ENCODE measurements around the gene PLEKHJ1. TPM values are rescaled to one million over a fixed set of nuclear protein-coding genes. Genes with fewer than 3 reads are reported as not detected.

Gene PLEKHJ1
- total and polyA plus RNA-seq, 9 of the 15 experiments (the other 6 are each of a cell fraction or from before 2014, with no cell fraction given): 1.5 to 188 (median 63.9) TPM

DNA sequence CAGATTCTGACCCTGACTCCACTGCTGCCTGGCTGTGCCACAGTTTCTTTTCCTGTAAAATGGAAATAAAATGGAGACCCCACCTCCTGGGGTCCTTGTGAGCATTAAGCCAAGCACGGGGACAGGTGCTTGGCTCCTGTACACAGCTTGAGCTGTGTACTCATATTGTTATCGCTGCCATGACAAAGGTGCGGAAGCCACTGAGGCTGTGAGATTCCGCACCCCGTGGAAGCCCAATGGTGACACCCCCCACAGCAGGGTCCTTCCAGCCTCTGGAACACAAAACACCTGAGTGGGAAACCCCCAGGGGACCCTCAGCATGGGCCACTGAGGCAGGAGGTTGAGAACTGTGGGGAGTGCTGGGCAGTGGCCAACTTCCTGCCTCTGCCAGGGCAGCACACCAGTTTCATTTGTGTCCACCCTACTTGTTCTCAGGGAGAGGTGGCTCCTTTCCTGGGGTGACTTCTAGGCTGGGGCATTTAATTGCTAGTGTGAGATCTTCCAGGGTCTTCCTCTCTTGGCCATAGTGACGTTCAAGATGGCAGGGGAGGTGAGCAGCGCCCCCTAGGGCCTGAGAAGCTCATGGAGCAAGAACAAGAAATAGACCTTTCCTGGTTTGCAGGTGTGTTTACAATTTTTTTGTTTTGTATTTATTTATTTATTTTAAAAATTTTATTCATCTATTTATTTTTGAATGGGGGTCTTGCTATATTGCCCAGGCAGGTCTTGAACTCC lies 25.5 kb upstream of the PLEKHJ1 start (continued):
- TF ChIP-seq, protein P1, sequence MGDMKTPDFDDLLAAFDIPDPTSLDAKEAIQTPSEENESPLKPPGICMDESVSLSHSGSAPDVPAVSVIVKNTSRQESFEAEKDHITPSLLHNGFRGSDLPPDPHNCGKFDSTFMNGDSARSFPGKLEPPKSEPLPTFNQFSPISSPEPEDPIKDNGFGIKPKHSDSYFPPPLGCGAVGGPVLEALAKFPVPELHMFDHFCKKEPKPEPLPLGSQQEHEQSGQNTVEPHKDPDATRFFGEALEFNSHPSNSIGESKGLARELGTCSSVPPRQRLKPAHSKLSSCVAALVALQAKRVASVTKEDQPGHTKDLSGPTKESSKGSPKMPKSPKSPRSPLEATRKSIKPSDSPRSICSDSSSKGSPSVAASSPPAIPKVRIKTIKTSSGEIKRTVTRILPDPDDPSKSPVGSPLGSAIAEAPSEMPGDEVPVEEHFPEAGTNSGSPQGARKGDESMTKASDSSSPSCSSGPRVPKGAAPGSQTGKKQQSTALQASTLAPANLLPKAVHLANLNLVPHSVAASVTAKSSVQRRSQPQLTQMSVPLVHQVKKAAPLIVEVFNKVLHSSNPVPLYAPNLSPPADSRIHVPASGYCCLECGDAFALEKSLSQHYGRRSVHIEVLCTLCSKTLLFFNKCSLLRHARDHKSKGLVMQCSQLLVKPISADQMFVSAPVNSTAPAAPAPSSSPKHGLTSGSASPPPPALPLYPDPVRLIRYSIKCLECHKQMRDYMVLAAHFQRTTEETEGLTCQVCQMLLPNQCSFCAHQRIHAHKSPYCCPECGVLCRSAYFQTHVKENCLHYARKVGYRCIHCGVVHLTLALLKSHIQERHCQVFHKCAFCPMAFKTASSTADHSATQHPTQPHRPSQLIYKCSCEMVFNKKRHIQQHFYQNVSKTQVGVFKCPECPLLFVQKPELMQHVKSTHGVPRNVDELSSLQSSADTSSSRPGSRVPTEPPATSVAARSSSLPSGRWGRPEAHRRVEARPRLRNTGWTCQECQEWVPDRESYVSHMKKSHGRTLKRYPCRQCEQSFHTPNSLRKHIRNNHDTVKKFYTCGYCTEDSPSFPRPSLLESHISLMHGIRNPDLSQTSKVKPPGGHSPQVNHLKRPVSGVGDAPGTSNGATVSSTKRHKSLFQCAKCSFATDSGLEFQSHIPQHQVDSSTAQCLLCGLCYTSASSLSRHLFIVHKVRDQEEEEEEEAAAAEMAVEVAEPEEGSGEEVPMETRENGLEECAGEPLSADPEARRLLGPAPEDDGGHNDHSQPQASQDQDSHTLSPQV (IDR thresholded peaks at IDR 0.05): peak; percentile 70
- TF ChIP-seq, protein P2, sequence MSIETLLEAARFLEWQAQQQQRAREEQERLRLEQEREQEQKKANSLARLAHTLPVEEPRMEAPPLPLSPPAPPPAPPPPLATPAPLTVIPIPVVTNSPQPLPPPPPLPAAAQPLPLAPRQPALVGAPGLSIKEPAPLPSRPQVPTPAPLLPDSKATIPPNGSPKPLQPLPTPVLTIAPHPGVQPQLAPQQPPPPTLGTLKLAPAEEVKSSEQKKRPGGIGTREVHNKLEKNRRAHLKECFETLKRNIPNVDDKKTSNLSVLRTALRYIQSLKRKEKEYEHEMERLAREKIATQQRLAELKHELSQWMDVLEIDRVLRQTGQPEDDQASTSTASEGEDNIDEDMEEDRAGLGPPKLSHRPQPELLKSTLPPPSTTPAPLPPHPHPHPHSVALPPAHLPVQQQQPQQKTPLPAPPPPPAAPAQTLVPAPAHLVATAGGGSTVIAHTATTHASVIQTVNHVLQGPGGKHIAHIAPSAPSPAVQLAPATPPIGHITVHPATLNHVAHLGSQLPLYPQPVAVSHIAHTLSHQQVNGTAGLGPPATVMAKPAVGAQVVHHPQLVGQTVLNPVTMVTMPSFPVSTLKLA (conservative IDR thresholded peaks at IDR 0.05): 0 out of 4 replicates have a peak, but pooled peaks of 1 of the 2 experiments have one; percentile 21
- TF ChIP-seq, protein P3, sequence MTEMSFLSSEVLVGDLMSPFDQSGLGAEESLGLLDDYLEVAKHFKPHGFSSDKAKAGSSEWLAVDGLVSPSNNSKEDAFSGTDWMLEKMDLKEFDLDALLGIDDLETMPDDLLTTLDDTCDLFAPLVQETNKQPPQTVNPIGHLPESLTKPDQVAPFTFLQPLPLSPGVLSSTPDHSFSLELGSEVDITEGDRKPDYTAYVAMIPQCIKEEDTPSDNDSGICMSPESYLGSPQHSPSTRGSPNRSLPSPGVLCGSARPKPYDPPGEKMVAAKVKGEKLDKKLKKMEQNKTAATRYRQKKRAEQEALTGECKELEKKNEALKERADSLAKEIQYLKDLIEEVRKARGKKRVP (CRISPR knock-in tag; IDR thresholded peaks at IDR 0.05): no peak
- no peak for TF ChIP-seq CBFB (CRISPR knock-in tag; IDR thresholded peaks at IDR 0.05)
- TF ChIP-seq, protein P4, sequence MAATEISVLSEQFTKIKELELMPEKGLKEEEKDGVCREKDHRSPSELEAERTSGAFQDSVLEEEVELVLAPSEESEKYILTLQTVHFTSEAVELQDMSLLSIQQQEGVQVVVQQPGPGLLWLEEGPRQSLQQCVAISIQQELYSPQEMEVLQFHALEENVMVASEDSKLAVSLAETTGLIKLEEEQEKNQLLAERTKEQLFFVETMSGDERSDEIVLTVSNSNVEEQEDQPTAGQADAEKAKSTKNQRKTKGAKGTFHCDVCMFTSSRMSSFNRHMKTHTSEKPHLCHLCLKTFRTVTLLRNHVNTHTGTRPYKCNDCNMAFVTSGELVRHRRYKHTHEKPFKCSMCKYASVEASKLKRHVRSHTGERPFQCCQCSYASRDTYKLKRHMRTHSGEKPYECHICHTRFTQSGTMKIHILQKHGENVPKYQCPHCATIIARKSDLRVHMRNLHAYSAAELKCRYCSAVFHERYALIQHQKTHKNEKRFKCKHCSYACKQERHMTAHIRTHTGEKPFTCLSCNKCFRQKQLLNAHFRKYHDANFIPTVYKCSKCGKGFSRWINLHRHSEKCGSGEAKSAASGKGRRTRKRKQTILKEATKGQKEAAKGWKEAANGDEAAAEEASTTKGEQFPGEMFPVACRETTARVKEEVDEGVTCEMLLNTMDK (IDR thresholded peaks at IDR 0.05; ENCODE audit: borderline replicate concordance, insufficient read depth, low read depth, low read length, poor library complexity, severe bottlenecking): peak; percentile 81
- TF ChIP-seq RAD21 (CRISPR knock-in tag; conservative IDR thresholded peaks at IDR 0.05 in 1 of 2, IDR thresholded peaks at IDR 0.05 in 1 of 2): peak; percentile 18 to 42; a peak in 2 of 4 replicates
- TF ChIP-seq, protein P5, sequence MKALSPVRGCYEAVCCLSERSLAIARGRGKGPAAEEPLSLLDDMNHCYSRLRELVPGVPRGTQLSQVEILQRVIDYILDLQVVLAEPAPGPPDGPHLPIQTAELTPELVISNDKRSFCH (CRISPR knock-in tag; IDR thresholded peaks at IDR 0.05): no peak
- TF ChIP-seq, protein P5 (tag; IDR thresholded peaks at IDR 0.05): peak; percentile 18; the same call in 1 of the 2 replicates
- no peak for TF ChIP-seq HEY1 (CRISPR knock-in tag; IDR thresholded peaks at IDR 0.05; ENCODE audit: borderline replicate concordance)
- TF ChIP-seq CREM (IDR thresholded peaks at IDR 0.05; ENCODE audit: low read depth): 0 out of 2 replicates have a peak, but pooled peaks have one; percentile 40
- TF ChIP-seq TEAD4 (IDR thresholded peaks at IDR 0.05; ENCODE audit: low read length): no peak
- 0 out of 2 replicates have a peak, but pooled peaks have one; percentile 21 for TF ChIP-seq TEAD4 (CRISPR knock-in tag; IDR thresholded peaks at IDR 0.05; ENCODE audit: borderline replicate concordance)
- no peak for TF ChIP-seq KLF13 (tag; IDR thresholded peaks at IDR 0.05; ENCODE audit: borderline replicate concordance, low read depth)
- no peak for TF ChIP-seq ZNF57 (CRISPR knock-in tag; IDR thresholded peaks at IDR 0.05)
- TF ChIP-seq CEBPG (CRISPR knock-in tag; IDR thresholded peaks at IDR 0.05): 0 out of 2 replicates have a peak, but pooled peaks have one; percentile 25
- TF ChIP-seq CEBPG (tag; conservative IDR thresholded peaks at IDR 0.05 in 1 of 2, IDR thresholded peaks at IDR 0.05 in 1 of 2): no peak
- no peak for TF ChIP-seq NR2F6 (CRISPR knock-in tag; IDR thresholded peaks at IDR 0.05)

All from K562 (cell line).